Measurements from ENCODE around the gene CST7. TPM values are rescaled to one million over a fixed set of nuclear protein-coding genes. Genes with fewer than 3 reads are reported as not detected.

Gene CST7
- total and polyA plus RNA-seq, 2 donors (not counting 3 experiments of a cell fraction or from before 2014, with no cell fraction given), result not detected

DNA sequence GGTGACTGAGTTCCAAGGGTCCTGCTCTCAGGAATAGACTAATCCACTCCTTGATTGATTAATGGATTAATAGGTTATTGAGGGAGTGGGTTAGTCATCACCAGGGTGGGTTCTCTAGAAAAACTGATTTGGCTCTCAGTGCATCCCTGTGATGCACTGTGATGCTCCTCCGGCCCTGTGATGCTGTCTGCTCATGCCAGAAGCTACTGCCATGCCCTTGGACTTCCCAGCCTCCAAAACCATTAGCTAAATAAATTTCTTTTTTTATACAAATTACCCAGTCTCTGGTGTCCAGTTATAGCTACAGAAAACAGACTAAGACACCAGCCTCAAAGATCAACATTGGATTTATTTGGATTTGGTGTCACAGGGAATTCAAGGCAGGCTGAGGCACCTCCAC is 40.4 kb upstream of the CST7 start:
- no peaks in the 10 kb centered on the region for H3K9me3 ChIP-seq (replicated peaks; ENCODE audit: control insufficient read depth, insufficient read depth, low read length)
- TF ChIP-seq, protein P1, sequence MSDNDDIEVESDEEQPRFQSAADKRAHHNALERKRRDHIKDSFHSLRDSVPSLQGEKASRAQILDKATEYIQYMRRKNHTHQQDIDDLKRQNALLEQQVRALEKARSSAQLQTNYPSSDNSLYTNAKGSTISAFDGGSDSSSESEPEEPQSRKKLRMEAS (IDR thresholded peaks at IDR 0.05; ENCODE audit: insufficient read depth, insufficient read length), result no peak
- TF ChIP-seq MYC (IDR thresholded peaks at IDR 0.05; ENCODE audit: low read depth, low read length) (no peak), POLR2A (IDR thresholded peaks at IDR 0.05; ENCODE audit: low read depth, low read length) (no peak), EZH2 (IDR thresholded peaks at IDR 0.05; ENCODE audit: borderline replicate concordance, low read depth, low read length, severe bottlenecking) (no peak), GATA2 (IDR thresholded peaks at IDR 0.05; ENCODE audit: insufficient read depth, insufficient read length, low read depth, low read length) (no peak), FOS (IDR thresholded peaks at IDR 0.05; ENCODE audit: borderline replicate concordance, insufficient read depth, low read length) (no peak), JUN (IDR thresholded peaks at IDR 0.05; ENCODE audit: borderline replicate concordance, insufficient read depth, insufficient read length, low read depth) (no peak), POLR2AphosphoS5 (IDR thresholded peaks at IDR 0.05; ENCODE audit: insufficient read depth, low read depth, low read length) (no peak)
- TF ChIP-seq, protein P2, sequence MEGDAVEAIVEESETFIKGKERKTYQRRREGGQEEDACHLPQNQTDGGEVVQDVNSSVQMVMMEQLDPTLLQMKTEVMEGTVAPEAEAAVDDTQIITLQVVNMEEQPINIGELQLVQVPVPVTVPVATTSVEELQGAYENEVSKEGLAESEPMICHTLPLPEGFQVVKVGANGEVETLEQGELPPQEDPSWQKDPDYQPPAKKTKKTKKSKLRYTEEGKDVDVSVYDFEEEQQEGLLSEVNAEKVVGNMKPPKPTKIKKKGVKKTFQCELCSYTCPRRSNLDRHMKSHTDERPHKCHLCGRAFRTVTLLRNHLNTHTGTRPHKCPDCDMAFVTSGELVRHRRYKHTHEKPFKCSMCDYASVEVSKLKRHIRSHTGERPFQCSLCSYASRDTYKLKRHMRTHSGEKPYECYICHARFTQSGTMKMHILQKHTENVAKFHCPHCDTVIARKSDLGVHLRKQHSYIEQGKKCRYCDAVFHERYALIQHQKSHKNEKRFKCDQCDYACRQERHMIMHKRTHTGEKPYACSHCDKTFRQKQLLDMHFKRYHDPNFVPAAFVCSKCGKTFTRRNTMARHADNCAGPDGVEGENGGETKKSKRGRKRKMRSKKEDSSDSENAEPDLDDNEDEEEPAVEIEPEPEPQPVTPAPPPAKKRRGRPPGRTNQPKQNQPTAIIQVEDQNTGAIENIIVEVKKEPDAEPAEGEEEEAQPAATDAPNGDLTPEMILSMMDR (IDR thresholded peaks at IDR 0.05; ENCODE audit: extremely low read depth in 1 of 2, insufficient read depth in 1 of 2, low read depth in 1 of 2, low read length in 2 of 2), result no peak
- H2AFZ ChIP-seq (ENCODE audit: low read depth, low read length), result no peak overlapping the region
- no peaks in the 10 kb centered on the region for H3K27me3 ChIP-seq (ENCODE audit: control insufficient read depth in 2 of 2, insufficient read depth in 2 of 2, low read length in 2 of 2)
- dilution Hi-C loops (cut with MboI; ENCODE audit: extremely low pct_ligation_motif_present, low sequenced_read_pairs), result no loop called here
- CTCF ChIA-PET, result no interaction called here
- no peaks in the 10 kb centered on the region for H3K9me1 ChIP-seq (replicated peaks; ENCODE audit: control insufficient read depth, extremely low read depth, insufficient read depth, low read length)
- intact Hi-C loops (cut with micrococcal nuclease), result no loop called here
- POLR2A ChIA-PET, result no interaction called here
- no peaks in the 10 kb centered on the region for H4K20me1 ChIP-seq (replicated peaks; ENCODE audit: control insufficient read depth, extremely low read depth, insufficient read depth, low read length)
- H3K9ac ChIP-seq (replicated peaks; ENCODE audit: extremely low read depth, insufficient read depth, low read length), result no peak overlapping the region
- H3K4me3 ChIP-seq (replicated peaks in 1 of 3; ENCODE audit: insufficient read depth in 1 of 3, low read depth in 1 of 3, low read length in 3 of 3), result no peak overlapping the region
- H3K79me2 ChIP-seq (ENCODE audit: control insufficient read depth, insufficient read depth, low read length), result no peaks in the 10 kb centered on the region
- H3K27ac ChIP-seq (ENCODE audit: insufficient read depth, low read depth, low read length), result no peak overlapping the region
- H3K4me2 ChIP-seq (ENCODE audit: insufficient read depth, low read length), result no peak overlapping the region
- DNase-seq (ENCODE audit: low read depth, low spot score) (no peak), FAIRE-seq (no peak)
- no peaks in the 10 kb centered on the region for H3K4me1 ChIP-seq (ENCODE audit: control insufficient read depth, extremely low read depth, insufficient read depth, low read length)
- BruUV-seq (replicated peaks), result no TSS peak
- no peaks in the 10 kb centered on the region for H3K36me3 ChIP-seq (ENCODE audit: control insufficient read depth in 2 of 2, extremely low read depth in 1 of 2, insufficient read depth in 2 of 2, low read length in 2 of 2)

Data from endothelial cell of umbilical vein (primary cell).